Calu3 (cell line): ENCODE results near the gene OMP. TPM values are rescaled to one million over a fixed set of nuclear protein-coding genes. Genes with fewer than 3 reads are reported as not detected.

ENCODE experiments used
- BruUV-seq: library from RNA; stranded (reverse); fragments of 400-500 nt; replicated peaks from 2 replicates; lab custom pipeline; 2021; lab: Mats Ljungman, UMichigan
- CTCF ChIA-PET: fragments of 300-600 bp; sonication (Branson Sonifier 250); formaldehyde crosslinking; loops from one replicate; lab custom pipeline; 2022; ENCODE audit warnings: antibody characterized with exemption; lab: Charles Lee
- DNase-seq: peaks from one replicate; pipeline ENCODE4 v3.0.0; 2022
- H3K27ac Mint-ChIP-seq: one replicate; pipeline ENCODE4 v1.8.0; 2022; ENCODE audit warnings: mixed read lengths; ENCODE audit not compliant: unreplicated experiment
- H3K27me3 Mint-ChIP-seq: one replicate; pipeline ENCODE4 v1.8.0; 2022; ENCODE audit warnings: mixed read lengths; ENCODE audit not compliant: unreplicated experiment
- H3K36me3 Mint-ChIP-seq: one replicate; pipeline ENCODE4 v1.8.0; 2022; ENCODE audit warnings: mild to moderate bottlenecking, moderate library complexity, mixed read lengths; ENCODE audit not compliant: insufficient read depth, unreplicated experiment
- H3K4me1 Mint-ChIP-seq: one replicate; pipeline ENCODE4 v1.8.0; 2022; ENCODE audit warnings: mild to moderate bottlenecking, low read depth, mixed read lengths; ENCODE audit not compliant: unreplicated experiment
- H3K4me3 Mint-ChIP-seq: one replicate; pipeline ENCODE4 v1.8.0; 2022; ENCODE audit warnings: mild to moderate bottlenecking, low read depth, moderate library complexity, mixed read lengths; ENCODE audit not compliant: unreplicated experiment
- H3K9me3 Mint-ChIP-seq: one replicate; pipeline ENCODE4 v1.8.0; 2022; ENCODE audit warnings: low read depth, mixed read lengths; ENCODE audit not compliant: unreplicated experiment
- CTCF ChIP-seq: fragments of 200-600 bp; IDR thresholded peaks from one replicate; pipeline ENCODE4 v1.8.0; 2022; ENCODE audit warnings: antibody characterized with exemption; ENCODE audit not compliant: unreplicated experiment
- intact Hi-C: fragments of 100-400 bp; cut with micrococcal nuclease; formaldehyde crosslinking; loops from one replicate; pipeline ENCODE4 v1.10.0; 2022; ENCODE audit not compliant: unreplicated experiment
- total RNA-seq: library from RNA; stranded (reverse); gene quantifications from 2 replicates; pipeline ENCODE4 v1.2.3, GENCODE V29; 2022

Gene OMP
- total RNA-seq, 1 experiment from 2014 or later: 1.1 TPM

DNA sequence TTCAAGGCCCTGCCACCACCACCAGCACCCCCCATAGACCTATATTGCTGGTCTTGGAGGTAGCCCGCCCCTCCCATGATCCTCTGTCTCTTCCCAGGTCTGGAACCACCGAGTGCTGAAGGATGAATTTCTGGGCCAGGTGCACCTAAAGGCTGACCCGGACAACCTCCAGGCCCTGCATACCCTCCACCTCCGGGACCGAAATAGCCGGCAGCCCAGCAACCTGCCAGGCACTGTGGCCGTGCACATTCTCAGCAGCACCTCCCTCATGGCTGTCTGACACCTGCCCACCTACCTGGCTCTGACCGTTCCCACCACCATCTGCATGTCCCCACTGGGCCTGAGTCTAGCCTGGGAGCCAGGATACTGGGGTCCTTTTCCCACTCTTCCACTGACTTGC, 21.0 kb downstream of the OMP start:
- no peak for DNase-seq
- Mint-ChIP-seq H3K9me3 (no peaks in the 10 kb centered on the region), H3K4me3 (no peak overlapping the region), H3K36me3 (peaks cover 26% of the 10 kb centered on the region), H3K27me3 (no peaks in the 10 kb centered on the region), H3K27ac (no peak overlapping the region), H3K4me1 (peaks cover 8% of the 10 kb centered on the region)
- intact Hi-C loops: no loop called here
- no peak for TF ChIP-seq CTCF
- BruUV-seq: no TSS peak
- CTCF ChIA-PET: no interaction called here

DNA sequence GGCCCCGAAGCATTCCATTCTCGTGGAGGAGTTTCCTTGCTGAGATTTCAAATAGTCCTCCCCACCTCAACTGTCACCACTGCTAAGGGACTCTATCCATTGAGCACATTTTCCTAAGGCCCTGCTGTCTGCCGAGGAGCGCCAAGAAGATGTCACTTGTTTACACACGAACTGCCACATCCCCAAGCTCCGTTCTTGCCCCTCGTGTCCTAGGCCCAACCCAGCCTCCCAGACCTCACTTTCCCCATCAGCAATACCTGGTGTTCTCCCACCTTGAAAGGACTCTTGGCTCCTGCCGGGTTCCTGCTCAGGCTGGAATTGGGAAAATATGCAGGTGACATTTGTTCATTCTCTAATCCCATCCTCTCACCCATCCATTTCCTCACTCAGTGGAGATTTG, 21.4 kb downstream of the OMP start:
- BruUV-seq: no TSS peak
- Mint-ChIP-seq H3K9me3 (no peaks in the 10 kb centered on the region), H3K4me1 (peaks cover 8% of the 10 kb centered on the region), H3K36me3 (peaks cover 26% of the 10 kb centered on the region), H3K27me3 (no peaks in the 10 kb centered on the region), H3K27ac (no peak overlapping the region), H3K4me3 (no peak overlapping the region)
- CTCF ChIA-PET: no interaction called here
- DNase-seq: no peak
- TF ChIP-seq CTCF: no peak
- intact Hi-C loops: no loop called here

- intact Hi-C loops: no loop called here
- no peak for TF ChIP-seq CTCF
- Mint-ChIP-seq H3K9me3 (no peaks in the 10 kb centered on the region), H3K27me3 (no peaks in the 10 kb centered on the region), H3K4me1 (peaks cover 8% of the 10 kb centered on the region), H3K36me3 (peaks cover 26% of the 10 kb centered on the region), H3K4me3 (no peak overlapping the region), H3K27ac (no peak overlapping the region)
- no TSS peak for BruUV-seq
- no peak for DNase-seq
- CTCF ChIA-PET: no interaction called here
Observed at GRCh38 chr11:77124488-77124887, 21.8 kb downstream of the OMP start.

GRCh38 chr11:77125191-77125590, 22.6 kb downstream of the OMP start:
- Mint-ChIP-seq H3K36me3 (peaks cover 26% of the 10 kb centered on the region), H3K9me3 (no peaks in the 10 kb centered on the region), H3K4me1 (peaks cover 8% of the 10 kb centered on the region), H3K27me3 (no peaks in the 10 kb centered on the region), H3K4me3 (no peak overlapping the region), H3K27ac (no peak overlapping the region)
- intact Hi-C loops: loop anchor here (5.0 kb wide), 1 partner anchor 432 kb away; no protein-coding TSS in a partner anchor
- no peak for DNase-seq
- no TSS peak for BruUV-seq
- CTCF ChIA-PET: no interaction called here
- TF ChIP-seq CTCF: no peak
